ENCODE results near the gene CAND2.

Gene CAND2

DNA sequence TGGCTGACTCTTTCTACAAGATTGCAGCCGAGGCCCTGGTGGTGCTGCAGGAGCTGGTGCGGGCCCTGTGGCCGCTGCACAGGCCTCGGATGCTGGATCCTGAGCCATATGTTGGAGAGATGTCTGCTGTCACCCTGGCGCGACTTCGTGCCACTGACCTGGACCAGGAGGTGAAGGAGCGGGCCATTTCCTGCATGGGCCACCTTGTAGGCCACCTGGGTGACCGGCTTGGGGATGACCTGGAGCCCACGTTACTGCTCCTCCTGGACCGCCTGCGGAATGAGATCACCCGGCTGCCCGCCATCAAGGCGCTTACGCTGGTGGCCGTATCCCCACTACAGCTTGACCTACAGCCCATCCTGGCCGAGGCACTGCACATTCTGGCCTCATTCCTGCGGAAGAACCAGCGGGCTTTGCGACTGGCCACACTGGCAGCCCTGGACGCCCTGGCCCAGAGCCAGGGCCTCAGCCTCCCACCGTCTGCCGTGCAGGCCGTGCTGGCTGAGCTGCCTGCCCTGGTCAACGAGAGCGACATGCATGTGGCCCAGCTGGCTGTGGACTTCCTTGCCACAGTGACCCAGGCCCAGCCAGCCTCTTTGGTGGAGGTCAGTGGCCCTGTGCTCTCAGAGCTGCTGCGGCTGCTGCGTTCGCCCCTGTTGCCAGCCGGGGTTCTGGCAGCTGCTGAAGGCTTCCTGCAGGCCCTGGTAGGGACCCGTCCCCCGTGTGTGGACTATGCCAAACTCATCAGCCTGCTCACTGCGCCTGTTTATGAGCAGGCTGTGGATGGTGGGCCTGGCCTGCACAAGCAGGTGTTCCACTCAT is 20.3 kb downstream of the CAND2 start:
- DNase-seq (ENCODE audit: low read depth): no peak
- no peak for TF ChIP-seq CTCF (IDR thresholded peaks at IDR 0.05; ENCODE audit: control insufficient read depth, extremely low read depth, insufficient read depth)
- H3K4me3 ChIP-seq (ENCODE audit: low read depth, low read length): no peak overlapping the region

- DNase-seq (ENCODE audit: low read depth): no peak
- H3K4me3 ChIP-seq (ENCODE audit: low read depth, low read length): no peak overlapping the region
- no peak for TF ChIP-seq CTCF (IDR thresholded peaks at IDR 0.05; ENCODE audit: control insufficient read depth, extremely low read depth, insufficient read depth)
Measured at GRCh38 chr3:12817343-12817710, 20.8 kb downstream of the CAND2 start.

GRCh38 chr3:12818273-12818672 is 21.8 kb downstream of the CAND2 start:
- no peak for TF ChIP-seq CTCF (IDR thresholded peaks at IDR 0.05; ENCODE audit: control insufficient read depth, extremely low read depth, insufficient read depth)
- DNase-seq (ENCODE audit: low read depth): no peak
- H3K4me3 ChIP-seq (ENCODE audit: low read depth, low read length): no peak overlapping the region

GRCh38 chr3:12818773-12819172 is 22.3 kb downstream of the CAND2 start:
- H3K4me3 ChIP-seq (ENCODE audit: low read depth, low read length): no peak overlapping the region
- DNase-seq (ENCODE audit: low read depth): no peak
- no peak for TF ChIP-seq CTCF (IDR thresholded peaks at IDR 0.05; ENCODE audit: control insufficient read depth, extremely low read depth, insufficient read depth)

DNA sequence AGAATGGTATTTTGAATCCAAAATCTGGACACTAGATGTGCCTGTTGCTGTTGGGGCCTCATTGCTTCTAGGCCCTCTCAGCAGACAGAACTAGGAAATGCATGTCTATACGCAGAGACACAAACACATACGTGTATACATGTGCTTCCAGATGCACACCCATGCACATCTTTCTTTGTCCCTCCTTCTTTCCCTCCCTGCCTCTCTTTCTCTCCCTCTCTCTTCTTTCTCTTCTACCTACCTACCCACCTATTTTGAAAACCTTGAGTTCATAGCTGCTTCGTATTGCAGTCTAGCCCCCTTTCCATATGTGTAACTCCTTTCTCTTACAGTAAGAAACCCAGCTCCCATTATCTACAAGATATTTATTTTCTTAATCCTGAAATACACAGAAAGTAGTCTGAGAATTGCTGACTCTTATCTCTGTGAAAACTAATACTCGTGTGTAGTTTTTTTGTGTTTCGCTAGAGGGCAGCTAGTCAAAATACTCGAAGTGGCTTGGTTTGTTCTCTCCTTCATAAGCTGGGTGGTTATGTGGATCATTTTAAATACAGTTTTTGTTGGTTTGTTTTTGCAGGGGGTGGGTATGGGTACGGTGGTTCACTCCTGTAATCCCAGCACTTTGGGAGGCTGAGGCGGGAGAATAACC is 26.4 kb downstream of the CAND2 start:
- no peak overlapping the region for H3K4me3 ChIP-seq (ENCODE audit: low read depth, low read length)
- peak; percentile 53 for TF ChIP-seq CTCF (IDR thresholded peaks at IDR 0.05; ENCODE audit: control insufficient read depth, extremely low read depth, insufficient read depth)
- DNase-seq (ENCODE audit: low read depth): no peak

- H3K4me3 ChIP-seq (ENCODE audit: low read depth, low read length): no peak overlapping the region
- no peak for DNase-seq (ENCODE audit: low read depth)
- no peak for TF ChIP-seq CTCF (IDR thresholded peaks at IDR 0.05; ENCODE audit: control insufficient read depth, extremely low read depth, insufficient read depth)
Measured at GRCh38 chr3:12824299-12824698, 27.8 kb downstream of the CAND2 start.

All from LNCaP clone FGC (cell line).